ENCODE results near the gene ATP5F1D.

ATP5F1D gene

GRCh38 chr19:1219786-1220476, 21.6 kb upstream of the ATP5F1D start:
- in situ Hi-C loops (cut with MboI; ENCODE audit: low pct_unique_long_range_greater_than_20kb, low sequenced_read_pairs) = no loop called here
- no peak for DNase-seq

- DNase-seq = no peak
- in situ Hi-C loops (cut with MboI; ENCODE audit: low pct_unique_long_range_greater_than_20kb, low sequenced_read_pairs) = no loop called here
These were observed 21.0 kb upstream of the ATP5F1D start for GRCh38 chr19:1220477-1220930.

- DNase-seq = no peak
- in situ Hi-C loops (cut with MboI; ENCODE audit: low pct_unique_long_range_greater_than_20kb, low sequenced_read_pairs) = no loop called here
These were observed 20.3 kb upstream of the ATP5F1D start for GRCh38 chr19:1220976-1221903.

- DNase-seq = no peak
- in situ Hi-C loops (cut with MboI; ENCODE audit: low pct_unique_long_range_greater_than_20kb, low sequenced_read_pairs) = no loop called here
These were observed 19.7 kb upstream of the ATP5F1D start for GRCh38 chr19:1221904-1222255.

- no peak for DNase-seq
- in situ Hi-C loops (cut with MboI; ENCODE audit: low pct_unique_long_range_greater_than_20kb, low sequenced_read_pairs) = no loop called here
These were observed 19.2 kb upstream of the ATP5F1D start for GRCh38 chr19:1222394-1222793.

- in situ Hi-C loops (cut with MboI; ENCODE audit: low pct_unique_long_range_greater_than_20kb, low sequenced_read_pairs) = no loop called here
- no peak for DNase-seq
These were observed 18.3 kb upstream of the ATP5F1D start for GRCh38 chr19:1223018-1223855.

- DNase-seq = no peak
- in situ Hi-C loops (cut with MboI; ENCODE audit: low pct_unique_long_range_greater_than_20kb, low sequenced_read_pairs) = no loop called here
These were observed 17.3 kb upstream of the ATP5F1D start for GRCh38 chr19:1224047-1224825.

- no peak for DNase-seq
- in situ Hi-C loops (cut with MboI; ENCODE audit: low pct_unique_long_range_greater_than_20kb, low sequenced_read_pairs) = no loop called here
These were observed 16.7 kb upstream of the ATP5F1D start for GRCh38 chr19:1224847-1225246.

- in situ Hi-C loops (cut with MboI; ENCODE audit: low pct_unique_long_range_greater_than_20kb, low sequenced_read_pairs) = no loop called here
These were observed 15.9 kb upstream of the ATP5F1D start for GRCh38 chr19:1225440-1226226.

GRCh38 chr19:1226227-1226518, 15.4 kb upstream of the ATP5F1D start:
- in situ Hi-C loops (cut with MboI; ENCODE audit: low pct_unique_long_range_greater_than_20kb, low sequenced_read_pairs) = no loop called here
- no peak for DNase-seq

More at GRCh38 chr19:1225440-1226226, 15.9 kb upstream of the ATP5F1D start:
- DNase-seq = no peak

- DNase-seq = no peak
- in situ Hi-C loops (cut with MboI; ENCODE audit: low pct_unique_long_range_greater_than_20kb, low sequenced_read_pairs) = no loop called here
These were observed 14.8 kb upstream of the ATP5F1D start for GRCh38 chr19:1226522-1227303.

- in situ Hi-C loops (cut with MboI; ENCODE audit: low pct_unique_long_range_greater_than_20kb, low sequenced_read_pairs) = no loop called here
- DNase-seq = no peak
These were observed 14.1 kb upstream of the ATP5F1D start for GRCh38 chr19:1227304-1228054.

- in situ Hi-C loops (cut with MboI; ENCODE audit: low pct_unique_long_range_greater_than_20kb, low sequenced_read_pairs) = no loop called here
- DNase-seq = no peak
These were observed 13.2 kb upstream of the ATP5F1D start for GRCh38 chr19:1228161-1228957.

- in situ Hi-C loops (cut with MboI; ENCODE audit: low pct_unique_long_range_greater_than_20kb, low sequenced_read_pairs) = no loop called here
- DNase-seq = no peak
These were observed 12.3 kb upstream of the ATP5F1D start for GRCh38 chr19:1229056-1229923.

Measured in KBM-7 (cell line).